HepG2 (cell line): ENCODE data around the gene CNTRL. TPM values are rescaled to one million over a fixed set of nuclear protein-coding genes. Genes with fewer than 3 reads are reported as not detected.

Source experiments
- ARNT2 ChIP-seq: sonication (generic); formaldehyde crosslinking; IDR thresholded peaks from 2 replicates; pipeline ENCODE4 v1.8.0; 2022; ENCODE audit warnings: mild to moderate bottlenecking, low read depth, missing genetic modification reagents, moderate library complexity
- BRD4 ChIP-seq: sonication (generic); formaldehyde crosslinking; IDR thresholded peaks from 2 replicates; pipeline ENCODE4 v1.4.0; 2020; ENCODE audit warnings: missing genetic modification reagents
- CREB3 ChIP-seq: sonication (generic); formaldehyde crosslinking; IDR thresholded peaks from 2 replicates; pipeline ENCODE4 v1.5.0; 2020; ENCODE audit warnings: missing genetic modification reagents
- CTCF ChIP-seq: sonication (generic); formaldehyde crosslinking; IDR thresholded peaks from 2 replicates; pipeline ENCODE4 v1.5.0; 2020; ENCODE audit warnings: mild to moderate bottlenecking, missing genetic modification reagents, moderate library complexity
- E2F1 ChIP-seq: sonication (generic); formaldehyde crosslinking; IDR thresholded peaks from 2 replicates; pipeline ENCODE4 v1.5.0; 2020; ENCODE audit warnings: missing genetic modification reagents
- EEA1 ChIP-seq: sonication (generic); formaldehyde crosslinking; IDR thresholded peaks from 2 replicates; pipeline ENCODE4 v1.5.1; 2020; ENCODE audit warnings: mild to moderate bottlenecking, missing genetic modification reagents, borderline replicate concordance
- GATAD2A ChIP-seq: IDR thresholded peaks from 2 replicates; pipeline ENCODE4 v1.6.1; 2016
- IRF2 ChIP-seq: IDR thresholded peaks from 2 replicates; pipeline ENCODE4 v1.6.1; 2018; ENCODE audit warnings: missing genetic modification reagents, missing compliant biosample characterization
- KDM4B ChIP-seq: sonication (generic); formaldehyde crosslinking; IDR thresholded peaks from 2 replicates; pipeline ENCODE4 v1.4.0; 2020; ENCODE audit warnings: missing genetic modification reagents
- KLF9 ChIP-seq: IDR thresholded peaks from 2 replicates; pipeline ENCODE4 v1.6.1; 2016; ENCODE audit warnings: low read depth
- NR2C2 ChIP-seq: sonication (generic); formaldehyde crosslinking; IDR thresholded peaks from 2 replicates; pipeline ENCODE4 v1.4.0; 2020; ENCODE audit warnings: missing genetic modification reagents, mild to moderate bottlenecking, moderate library complexity, borderline replicate concordance
- PAX8 ChIP-seq: sonication (generic); formaldehyde crosslinking; IDR thresholded peaks from 2 replicates; pipeline ENCODE4 v1.8.0; 2022; ENCODE audit warnings: mild to moderate bottlenecking, missing genetic modification reagents, borderline replicate concordance
- SAP130 ChIP-seq: IDR thresholded peaks from 2 replicates; pipeline ENCODE4 v1.6.1; 2016; ENCODE audit warnings: low read depth
- SMARCE1 ChIP-seq: fragments of 450-650 bp; IDR thresholded peaks from 2 replicates; pipeline ENCODE4 v1.6.1; 2017; ENCODE audit warnings: borderline replicate concordance
- STAT6 ChIP-seq: sonication (generic); formaldehyde crosslinking; IDR thresholded peaks from 2 replicates; pipeline ENCODE4 v1.4.0; 2020; ENCODE audit warnings: missing genetic modification reagents, mild to moderate bottlenecking, borderline replicate concordance
- U2AF1 ChIP-seq: fragments of 200-400 bp; formaldehyde crosslinking; optimal IDR thresholded peaks from 2 replicates; pipeline ENCODE3; 2017; ENCODE audit warnings: mild to moderate bottlenecking, low read depth, low read length
- ZNF143 ChIP-seq: sonication (generic); formaldehyde crosslinking; IDR thresholded peaks from 2 replicates; pipeline ENCODE4 v1.4.0; 2020; ENCODE audit warnings: missing genetic modification reagents
- ZNF17 ChIP-seq: sonication (generic); formaldehyde crosslinking; IDR thresholded peaks from 2 replicates; pipeline ENCODE4 v1.5.0; 2020; ENCODE audit warnings: mild to moderate bottlenecking, missing genetic modification reagents
- ZNF468 ChIP-seq: sonication (generic); formaldehyde crosslinking; IDR thresholded peaks from 2 replicates; pipeline ENCODE4 v1.8.0; 2022; ENCODE audit warnings: mild to moderate bottlenecking, moderate library complexity, missing genetic modification reagents
- ZNF564 ChIP-seq: sonication (generic); formaldehyde crosslinking; IDR thresholded peaks from 2 replicates; pipeline ENCODE4 v1.8.1; 2023; ENCODE audit warnings: mild to moderate bottlenecking, missing genetic modification reagents
- ZNF879 ChIP-seq: sonication (generic); formaldehyde crosslinking; IDR thresholded peaks from 2 replicates; pipeline ENCODE4 v1.8.1; 2023; ENCODE audit warnings: missing genetic modification reagents
- ZNF891 ChIP-seq: sonication (generic); formaldehyde crosslinking; IDR thresholded peaks from 2 replicates; pipeline ENCODE4 v1.5.0; 2020; ENCODE audit warnings: mild to moderate bottlenecking, missing genetic modification reagents
- ZSCAN20 ChIP-seq: sonication (generic); formaldehyde crosslinking; IDR thresholded peaks from 2 replicates; pipeline ENCODE4 v1.4.0; 2020; ENCODE audit warnings: missing genetic modification reagents, mild to moderate bottlenecking, borderline replicate concordance
- ZZZ3 ChIP-seq: sonication (generic); formaldehyde crosslinking; IDR thresholded peaks from 2 replicates; pipeline ENCODE4 v1.4.0; 2020; ENCODE audit warnings: missing genetic modification reagents, mild to moderate bottlenecking, borderline replicate concordance
- polyA plus RNA-seq, 8 experiments: library from polyadenylated mRNA; depleted of rRNA in 3 of 8; stranded (reverse) in 7 of 8; unstranded in 1 of 8; fragments of >200 nt; fragmentation: Illumina TruSeq in 4 of 8; extraction: Trizol in 4 of 8; gene quantifications; 2 replicates each; pipeline versions ENCODE4 v1.2.1 to v1.2.3, GENCODE V29; 2011 to 2016; ENCODE audit warnings: low read depth in 4 of 8, missing spikeins in 1 of 8, mixed read lengths in 1 of 8; ENCODE audit not compliant: insufficient read depth in 1 of 8
- total RNA-seq, 5 experiments: library from RNA; depleted of rRNA; stranded (reverse); fragments of >200 nt; fragmentation: Illumina TruSeq; extraction: Trizol; gene quantifications; 2 replicates each; pipeline ENCODE4 v1.2.3, GENCODE V29; 2016; ENCODE audit warnings: low read depth in 1 of 5

CNTRL gene
- total and polyA plus RNA-seq, 2 of the 13 experiments (the other 11 are each of a cell fraction or from before 2014, with no cell fraction given), result 7.5 to 11.8 TPM

- TF ChIP-seq STAT6 (CRISPR knock-in tag) (peak; percentile 81), EEA1 (CRISPR knock-in tag) (peak; percentile 86; the same call in 1 of the 2 replicates), ZNF17 (CRISPR knock-in tag) (no peak), ZNF879 (CRISPR knock-in tag) (peak; percentile 97; the same call in 1 of the 2 replicates), CTCF (peak; percentile 20; the same call in 1 of the 2 replicates), SAP130 (peak; percentile 93), U2AF1 (no peak), ZNF564 (peak; percentile 93), E2F1 (peak; percentile 96), ZZZ3 (CRISPR knock-in tag) (no peak), ZNF891 (CRISPR knock-in tag) (peak; percentile 96), ZSCAN20 (CRISPR knock-in tag) (no peak), ZNF143 (CRISPR knock-in tag) (peak; percentile 82), GATAD2A (CRISPR knock-in tag) (peak; percentile 67), CREB3 (CRISPR knock-in tag) (peak; percentile 93), KDM4B (CRISPR knock-in tag) (peak; percentile 39; the same call in 1 of the 2 replicates), ARNT2 (CRISPR knock-in tag) (peak; percentile 97), SMARCE1 (no peak), ZNF468 (CRISPR knock-in tag) (peak; percentile 82; the same call in 1 of the 2 replicates), NR2C2 (CRISPR knock-in tag) (peak; percentile 71; the same call in 1 of the 2 replicates), IRF2 (CRISPR knock-in tag) (peak; percentile 81), KLF9 (CRISPR knock-in tag) (peak; percentile 98), BRD4 (CRISPR knock-in tag) (peak; percentile 93), PAX8 (CRISPR knock-in tag) (0 out of 2 replicates have a peak, but pooled peaks have one; percentile 40)
These were observed at the start of gene CNTRL (continued) for GRCh38 chr9:121074370-121075250.
